PC-3 (cell line): ENCODE measurements around the gene CLIC5. TPM values are rescaled to one million over a fixed set of nuclear protein-coding genes. Genes with fewer than 3 reads are reported as not detected.

ENCODE experiments used
- ATAC-seq: fragments of 200-7000 bp; cut with Tn5 transposase; 2 replicates; pipeline ENCODE4 v1.9.1; 2020; ENCODE audit warnings: mild to moderate bottlenecking, moderate library complexity
- BruUV-seq: library from RNA; stranded (reverse); fragments of 400-500 nt; replicated peaks from 2 replicates; lab custom pipeline; 2021; lab: Mats Ljungman, UMichigan
- CTCF ChIA-PET: fragments of 300-600 bp; sonication (Branson Sonifier 250); formaldehyde crosslinking; loops from one replicate; lab custom pipeline; 2022; ENCODE audit warnings: antibody characterized with exemption; lab: Charles Lee
- POLR2A ChIA-PET: fragments of 300-600 bp; sonication (Branson Sonifier 250); formaldehyde crosslinking; loops from one replicate; lab custom pipeline; 2022; ENCODE audit warnings: antibody characterized with exemption; ENCODE audit not compliant: unreplicated experiment; lab: Charles Lee
- DNase-seq: peaks from one replicate; pipeline ENCODE4 v3.0.0-alpha.2; 2015
- H2AFZ ChIP-seq: fragments of 300-600 bp; sonication (generic); 2 replicates; pipeline ENCODE4 v1.6.0; 2016; ENCODE audit warnings: antibody characterized with exemption, low read length
- H3F3A ChIP-seq: fragments of 300-600 bp; sonication (generic); one replicate; pipeline ENCODE4 v1.6.0; 2017; ENCODE audit warnings: antibody characterized with exemption, low read length, control low read depth, mild to moderate bottlenecking; ENCODE audit not compliant: unreplicated experiment
- H3K27ac ChIP-seq: fragments of 300-600 bp; sonication (generic); 2 replicates; pipeline ENCODE4 v1.5.1; 2016; ENCODE audit warnings: mild to moderate bottlenecking, low read length
- H3K27me3 ChIP-seq: fragments of 300-600 bp; sonication (generic); 2 replicates; pipeline ENCODE4 v1.6.1; 2016; ENCODE audit warnings: low read length, mixed read lengths
- H3K36me3 ChIP-seq: fragments of 300-600 bp; sonication (generic); 2 replicates; pipeline ENCODE4 v1.6.1; 2016; ENCODE audit warnings: low read depth, mixed run types, low read length, mixed read lengths
- H3K4me1 ChIP-seq: fragments of 300-600 bp; sonication (generic); 2 replicates; pipeline ENCODE4 v1.5.1; 2016; ENCODE audit warnings: low read length; ENCODE audit not compliant: insufficient read depth
- H3K4me2 ChIP-seq: fragments of 300-600 bp; sonication (generic); 2 replicates; pipeline ENCODE4 v1.6.0; 2016; ENCODE audit warnings: low read length
- H3K4me3 ChIP-seq: fragments of 300-600 bp; sonication (generic); 2 replicates; pipeline ENCODE4 v1.5.1; 2016; ENCODE audit warnings: mild to moderate bottlenecking, low read length, mixed read lengths
- H3K79me2 ChIP-seq: fragments of 300-600 bp; sonication (generic); 2 replicates; pipeline ENCODE4 v1.6.1; 2017; ENCODE audit warnings: low read length, mixed read lengths
- H3K9ac ChIP-seq: fragments of 300-600 bp; sonication (generic); 2 replicates; pipeline ENCODE4 v1.6.0; 2016; ENCODE audit warnings: mild to moderate bottlenecking, low read length
- H3K9me2 ChIP-seq: fragments of 300-600 bp; sonication (generic); replicated peaks from 2 replicates; pipeline ENCODE4 v1.6.1; 2016; ENCODE audit warnings: mixed run types, low read length, mixed read lengths
- H3K9me3 ChIP-seq: fragments of 300-600 bp; sonication (generic); 2 replicates; pipeline ENCODE4 v1.6.1; 2016; ENCODE audit warnings: low read length, mixed read lengths
- H4K20me1 ChIP-seq: fragments of 300-600 bp; sonication (generic); 2 replicates; pipeline ENCODE4 v1.6.1; 2016; ENCODE audit warnings: low read length, mixed read lengths
- EZH2 ChIP-seq: fragments of 300-600 bp; sonication (generic); IDR thresholded peaks from one replicate; pipeline ENCODE4 v1.6.1; 2017; ENCODE audit warnings: antibody characterized with exemption, mild to moderate bottlenecking, low read length; ENCODE audit not compliant: unreplicated experiment
- EZH2phosphoT487 ChIP-seq: fragments of 300-600 bp; sonication (generic); IDR thresholded peaks from 2 replicates; pipeline ENCODE4 v1.6.1; 2018; ENCODE audit warnings: mild to moderate bottlenecking, antibody characterized with exemption, low read length, borderline replicate concordance
- intact Hi-C: fragments of 100-400 bp; cut with micrococcal nuclease; formaldehyde crosslinking; loops from 2 replicates; pipeline ENCODE4 v1.9.0; 2023
- total RNA-seq: library from RNA; depleted of rRNA; stranded (reverse); fragments of >200 nt; gene quantifications from 2 replicates; pipeline ENCODE4 v1.2.3, GENCODE V29; 2014
- TF ChIP-seq, protein P1 (sequence below): fragments of 300-600 bp; sonication (generic); conservative IDR thresholded peaks from 2 replicates; pipeline ENCODE4 v1.5.1; 2017; ENCODE audit warnings: antibody characterized with exemption, low read depth, mild to moderate bottlenecking, low read length

Gene CLIC5
- total RNA-seq, 1 experiment from 2014 or later = not detected

DNA sequence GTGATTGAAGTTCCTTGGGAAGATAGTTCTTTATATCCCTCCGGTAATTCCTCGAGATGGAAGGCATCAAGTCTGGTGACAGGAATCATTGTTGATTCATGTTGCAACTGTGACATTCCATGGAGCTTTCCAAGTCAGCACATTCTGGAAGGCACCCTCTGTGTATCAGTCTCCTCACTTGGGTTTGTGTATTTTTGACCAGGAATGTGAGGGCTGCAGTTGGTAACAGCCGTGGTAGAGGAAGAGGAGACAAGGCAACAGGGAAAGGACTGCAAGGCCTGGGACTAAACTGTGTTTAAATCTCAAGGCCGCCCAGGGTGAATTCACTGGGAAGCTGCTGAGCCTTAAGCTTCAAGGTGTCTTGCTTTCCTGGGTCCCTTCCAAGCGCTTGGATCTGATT is 99.0 kb downstream of the CLIC5 start:
- Histone ChIP-seq H3K4me2 (no peak overlapping the region), H2AFZ (no peak overlapping the region), H3K4me1 (peaks cover 8% of the 10 kb centered on the region; the same call in 1 of the 2 replicates), H3K4me3 (no peak overlapping the region), H3K9me3 (no peaks in the 10 kb centered on the region), H3K36me3 (no peaks in the 10 kb centered on the region), H3K27me3 (no peaks in the 10 kb centered on the region), H3K9ac (no peak overlapping the region), H3K79me2 (no peaks in the 10 kb centered on the region), H4K20me1 (no peaks in the 10 kb centered on the region), H3K27ac (no peak overlapping the region), H3K9me2 (no peaks in the 10 kb centered on the region), H3F3A (no peaks in the 10 kb centered on the region)
- BruUV-seq = no TSS peak
- ChIA-PET POLR2A (no interaction called here), CTCF (no interaction called here)
- DNase-seq (no peak), ATAC-seq (no peak)
- intact Hi-C loops = no loop called here
- no peak for TF ChIP-seq EZH2phosphoT487
- no peak for TF ChIP-seq EZH2

DNA sequence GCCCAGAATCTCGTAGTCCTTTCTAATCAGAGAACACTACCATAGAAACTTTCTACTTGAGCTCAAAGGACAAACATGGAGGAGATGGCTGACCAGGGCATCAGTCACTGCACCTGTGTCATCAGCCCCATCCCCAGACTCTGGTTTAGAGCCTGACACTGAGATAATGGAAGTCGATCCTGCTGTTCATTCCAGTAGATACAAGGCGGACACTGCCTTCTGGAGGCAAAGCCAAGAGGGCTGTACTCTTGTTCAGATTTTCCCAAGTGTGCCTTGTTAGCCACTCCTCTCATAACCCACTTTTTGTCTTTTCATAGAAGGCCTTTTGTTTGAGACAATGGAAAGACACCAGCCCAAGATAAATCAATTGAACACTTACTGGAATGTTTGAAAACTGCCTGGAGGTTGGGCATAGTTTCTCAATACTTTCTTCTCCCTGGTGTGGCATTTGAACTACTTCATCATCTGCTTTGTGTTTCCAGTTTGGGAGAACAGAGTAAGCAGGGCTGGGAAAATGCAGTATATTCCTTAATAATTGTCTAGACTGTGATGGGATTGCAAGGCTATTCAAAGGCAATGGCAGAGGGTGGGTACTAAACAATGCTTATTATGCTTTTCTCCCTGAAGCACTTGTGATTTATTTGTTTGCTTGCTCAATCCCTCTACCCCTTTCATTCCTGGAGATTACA is 99.7 kb downstream of the CLIC5 start:
- H3K9me2 ChIP-seq = no peaks in the 10 kb centered on the region
- no peak overlapping the region for H2AFZ ChIP-seq
- H3K9ac ChIP-seq = no peak overlapping the region
- H3K79me2 ChIP-seq = no peaks in the 10 kb centered on the region
- H3F3A ChIP-seq = no peaks in the 10 kb centered on the region
- peaks cover 4% of the 10 kb centered on the region; the same call in 1 of the 2 replicates for H3K4me1 ChIP-seq
- no peaks in the 10 kb centered on the region for H3K36me3 ChIP-seq
- H3K27me3 ChIP-seq = no peaks in the 10 kb centered on the region
- no peak overlapping the region for H3K4me3 ChIP-seq
- ATAC-seq = no peak
- no peak for DNase-seq
- intact Hi-C loops = no loop called here
- ChIA-PET POLR2A (no interaction called here), CTCF (no interaction called here)
- no TSS peak for BruUV-seq
- H3K9me3 ChIP-seq = no peaks in the 10 kb centered on the region
- no peaks in the 10 kb centered on the region for H4K20me1 ChIP-seq
- TF ChIP-seq EZH2 (no peak), EZH2phosphoT487 (no peak)
- TF ChIP-seq, protein P1, sequence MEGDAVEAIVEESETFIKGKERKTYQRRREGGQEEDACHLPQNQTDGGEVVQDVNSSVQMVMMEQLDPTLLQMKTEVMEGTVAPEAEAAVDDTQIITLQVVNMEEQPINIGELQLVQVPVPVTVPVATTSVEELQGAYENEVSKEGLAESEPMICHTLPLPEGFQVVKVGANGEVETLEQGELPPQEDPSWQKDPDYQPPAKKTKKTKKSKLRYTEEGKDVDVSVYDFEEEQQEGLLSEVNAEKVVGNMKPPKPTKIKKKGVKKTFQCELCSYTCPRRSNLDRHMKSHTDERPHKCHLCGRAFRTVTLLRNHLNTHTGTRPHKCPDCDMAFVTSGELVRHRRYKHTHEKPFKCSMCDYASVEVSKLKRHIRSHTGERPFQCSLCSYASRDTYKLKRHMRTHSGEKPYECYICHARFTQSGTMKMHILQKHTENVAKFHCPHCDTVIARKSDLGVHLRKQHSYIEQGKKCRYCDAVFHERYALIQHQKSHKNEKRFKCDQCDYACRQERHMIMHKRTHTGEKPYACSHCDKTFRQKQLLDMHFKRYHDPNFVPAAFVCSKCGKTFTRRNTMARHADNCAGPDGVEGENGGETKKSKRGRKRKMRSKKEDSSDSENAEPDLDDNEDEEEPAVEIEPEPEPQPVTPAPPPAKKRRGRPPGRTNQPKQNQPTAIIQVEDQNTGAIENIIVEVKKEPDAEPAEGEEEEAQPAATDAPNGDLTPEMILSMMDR = no peak
- H3K27ac ChIP-seq = no peak overlapping the region
- no peak overlapping the region for H3K4me2 ChIP-seq

DNA sequence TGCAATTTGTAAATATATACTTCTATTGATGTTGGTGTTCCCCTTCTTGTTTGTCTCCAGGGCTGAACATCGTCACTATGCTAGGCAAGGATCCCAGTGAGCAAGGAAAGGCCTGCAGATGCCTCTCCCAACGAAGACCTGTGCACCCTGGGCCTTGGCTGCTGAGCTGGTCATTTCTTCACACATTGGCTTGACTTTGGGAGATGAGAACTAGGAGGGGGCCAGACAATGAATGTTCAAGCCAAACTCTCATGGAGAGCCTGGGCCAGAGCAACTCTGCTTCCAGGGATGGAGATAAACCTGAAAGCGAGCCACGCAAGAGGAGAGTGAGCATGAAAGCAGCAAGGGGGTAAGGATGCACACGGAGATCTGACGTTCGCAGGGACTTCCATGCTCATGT is 104.0 kb downstream of the CLIC5 start:
- no peaks in the 10 kb centered on the region for H3K27me3 ChIP-seq
- H3K36me3 ChIP-seq = no peaks in the 10 kb centered on the region
- ATAC-seq (no peak), DNase-seq (no peak)
- POLR2A ChIA-PET = no interaction called here
- no peaks in the 10 kb centered on the region for H3K9me2 ChIP-seq
- no TSS peak for BruUV-seq
- H3K4me3 ChIP-seq = no peak overlapping the region
- no peaks in the 10 kb centered on the region for H3F3A ChIP-seq
- intact Hi-C loops = no loop called here
- CTCF ChIA-PET = no interaction called here
- TF ChIP-seq, protein P1 = no peak
- TF ChIP-seq EZH2 = no peak
- no peak for TF ChIP-seq EZH2phosphoT487
- H3K9ac ChIP-seq = no peak overlapping the region
- no peaks in the 10 kb centered on the region for H4K20me1 ChIP-seq
- no peak overlapping the region for H3K4me2 ChIP-seq
- no peaks in the 10 kb centered on the region for H3K4me1 ChIP-seq
- no peak overlapping the region for H2AFZ ChIP-seq
- H3K27ac ChIP-seq = no peak overlapping the region
- H3K9me3 ChIP-seq = no peaks in the 10 kb centered on the region
- H3K79me2 ChIP-seq = no peaks in the 10 kb centered on the region
